ENCODE results near the gene PRR5L. TPM values are rescaled to one million over a fixed set of nuclear protein-coding genes. Genes with fewer than 3 reads are reported as not detected.
A peak's percentile ranks its signal among the peaks of the same experiment; 100 is the strongest.

The PRR5L gene
- total and polyA plus RNA-seq, 9 of the 15 experiments (the other 6 are each of a cell fraction or from before 2014, with no cell fraction given): 0.11 to 0.60 (median 0.36) TPM; not detected in 2

DNA sequence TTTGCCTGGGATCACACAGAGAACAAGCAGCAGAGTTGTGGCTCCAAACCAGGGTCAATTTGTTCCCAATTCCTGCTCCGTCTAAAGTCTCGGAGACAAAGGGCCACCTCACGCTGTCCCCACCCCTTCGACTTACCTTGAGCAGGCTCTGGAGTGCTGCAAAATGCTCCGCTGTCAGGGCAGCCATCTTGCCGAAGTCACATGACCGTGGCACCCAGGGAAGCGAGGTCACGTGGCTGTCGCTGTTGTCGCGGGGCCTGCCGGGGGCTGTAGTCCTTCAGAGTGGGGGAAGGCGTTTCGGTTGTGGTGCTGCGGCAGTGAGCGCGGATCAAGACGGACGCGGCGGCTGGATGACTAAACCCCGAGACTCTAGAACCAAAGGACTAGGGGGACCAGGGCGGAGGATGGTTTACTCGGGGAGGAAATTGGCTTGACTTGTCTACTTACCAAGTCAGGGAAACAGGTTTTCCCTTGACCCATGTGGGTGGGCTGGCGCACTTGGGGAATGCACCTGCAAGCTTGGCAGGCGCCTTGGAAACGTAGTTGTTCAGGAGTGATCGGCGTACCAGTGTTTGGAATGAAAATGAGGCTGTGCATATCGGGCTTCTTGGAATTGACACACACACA lies 6.7 kb upstream of the PRR5L start, which contains the start of gene COMMD9 (continued):
- TF ChIP-seq, protein P1, sequence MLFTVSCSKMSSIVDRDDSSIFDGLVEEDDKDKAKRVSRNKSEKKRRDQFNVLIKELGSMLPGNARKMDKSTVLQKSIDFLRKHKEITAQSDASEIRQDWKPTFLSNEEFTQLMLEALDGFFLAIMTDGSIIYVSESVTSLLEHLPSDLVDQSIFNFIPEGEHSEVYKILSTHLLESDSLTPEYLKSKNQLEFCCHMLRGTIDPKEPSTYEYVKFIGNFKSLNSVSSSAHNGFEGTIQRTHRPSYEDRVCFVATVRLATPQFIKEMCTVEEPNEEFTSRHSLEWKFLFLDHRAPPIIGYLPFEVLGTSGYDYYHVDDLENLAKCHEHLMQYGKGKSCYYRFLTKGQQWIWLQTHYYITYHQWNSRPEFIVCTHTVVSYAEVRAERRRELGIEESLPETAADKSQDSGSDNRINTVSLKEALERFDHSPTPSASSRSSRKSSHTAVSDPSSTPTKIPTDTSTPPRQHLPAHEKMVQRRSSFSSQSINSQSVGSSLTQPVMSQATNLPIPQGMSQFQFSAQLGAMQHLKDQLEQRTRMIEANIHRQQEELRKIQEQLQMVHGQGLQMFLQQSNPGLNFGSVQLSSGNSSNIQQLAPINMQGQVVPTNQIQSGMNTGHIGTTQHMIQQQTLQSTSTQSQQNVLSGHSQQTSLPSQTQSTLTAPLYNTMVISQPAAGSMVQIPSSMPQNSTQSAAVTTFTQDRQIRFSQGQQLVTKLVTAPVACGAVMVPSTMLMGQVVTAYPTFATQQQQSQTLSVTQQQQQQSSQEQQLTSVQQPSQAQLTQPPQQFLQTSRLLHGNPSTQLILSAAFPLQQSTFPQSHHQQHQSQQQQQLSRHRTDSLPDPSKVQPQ (CRISPR knock-in tag; IDR thresholded peaks at IDR 0.05; ENCODE audit: borderline replicate concordance): no peak; the same call in 1 of the 2 replicates
- TF ChIP-seq ZNF232 (CRISPR knock-in tag; IDR thresholded peaks at IDR 0.05) (no peak), MEIS2 (IDR thresholded peaks at IDR 0.05; ENCODE audit: partially characterized antibody) (peak; percentile 47), ADNP (tag; IDR thresholded peaks at IDR 0.05) (no peak), MAZ (CRISPR knock-in tag; conservative IDR thresholded peaks at IDR 0.05 in 1 of 2, IDR thresholded peaks at IDR 0.05 in 1 of 2) (peak; percentile 58 to 79; a peak in 3 of 4 replicates), TRIM28 (IDR thresholded peaks at IDR 0.05) (no peak), L3MBTL2 (IDR thresholded peaks at IDR 0.05) (peak; percentile 55; the same call in 1 of the 2 replicates), POLR2G (IDR thresholded peaks at IDR 0.05; ENCODE audit: low read depth, low read length) (peak; percentile 80), POU5F1 (IDR thresholded peaks at IDR 0.05; ENCODE audit: borderline replicate concordance, low read depth, low read length, partially characterized antibody) (peak; percentile 64), MYC (IDR thresholded peaks at IDR 0.05; ENCODE audit: low read depth, low read length) (peak; percentile 34; the same call in 1 of the 2 replicates), MYC (CRISPR knock-in tag; IDR thresholded peaks at IDR 0.05; ENCODE audit: borderline replicate concordance, low read depth) (no peak), HDAC1 (IDR thresholded peaks at IDR 0.05) (peak in 1 of 2 experiments; percentile 99; a peak in 2 of 4 replicates), ELF1 (tag; IDR thresholded peaks at IDR 0.05) (0 out of 2 replicates have a peak, but pooled peaks have one; percentile 55), ARNT (IDR thresholded peaks at IDR 0.05) (peak in 1 of 2 experiments; percentile 70; a peak in 1 of 4 replicates)
- TF ChIP-seq, protein P2, sequence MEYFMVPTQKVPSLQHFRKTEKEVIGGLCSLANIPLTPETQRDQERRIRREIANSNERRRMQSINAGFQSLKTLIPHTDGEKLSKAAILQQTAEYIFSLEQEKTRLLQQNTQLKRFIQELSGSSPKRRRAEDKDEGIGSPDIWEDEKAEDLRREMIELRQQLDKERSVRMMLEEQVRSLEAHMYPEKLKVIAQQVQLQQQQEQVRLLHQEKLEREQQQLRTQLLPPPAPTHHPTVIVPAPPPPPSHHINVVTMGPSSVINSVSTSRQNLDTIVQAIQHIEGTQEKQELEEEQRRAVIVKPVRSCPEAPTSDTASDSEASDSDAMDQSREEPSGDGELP (CRISPR knock-in tag; IDR thresholded peaks at IDR 0.05; ENCODE audit: borderline replicate concordance): peak; percentile 80
- TF ChIP-seq, protein P3, sequence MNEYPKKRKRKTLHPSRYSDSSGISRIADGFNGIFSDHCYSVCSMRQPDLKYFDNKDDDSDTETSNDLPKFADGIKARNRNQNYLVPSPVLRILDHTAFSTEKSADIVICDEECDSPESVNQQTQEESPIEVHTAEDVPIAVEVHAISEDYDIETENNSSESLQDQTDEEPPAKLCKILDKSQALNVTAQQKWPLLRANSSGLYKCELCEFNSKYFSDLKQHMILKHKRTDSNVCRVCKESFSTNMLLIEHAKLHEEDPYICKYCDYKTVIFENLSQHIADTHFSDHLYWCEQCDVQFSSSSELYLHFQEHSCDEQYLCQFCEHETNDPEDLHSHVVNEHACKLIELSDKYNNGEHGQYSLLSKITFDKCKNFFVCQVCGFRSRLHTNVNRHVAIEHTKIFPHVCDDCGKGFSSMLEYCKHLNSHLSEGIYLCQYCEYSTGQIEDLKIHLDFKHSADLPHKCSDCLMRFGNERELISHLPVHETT (CRISPR knock-in tag; conservative IDR thresholded peaks at IDR 0.05 in 1 of 2, IDR thresholded peaks at IDR 0.05 in 1 of 2): peak in 1 of 2 experiments; percentile 71; a peak in 1 of 4 replicates
- TF ChIP-seq, protein P4, sequence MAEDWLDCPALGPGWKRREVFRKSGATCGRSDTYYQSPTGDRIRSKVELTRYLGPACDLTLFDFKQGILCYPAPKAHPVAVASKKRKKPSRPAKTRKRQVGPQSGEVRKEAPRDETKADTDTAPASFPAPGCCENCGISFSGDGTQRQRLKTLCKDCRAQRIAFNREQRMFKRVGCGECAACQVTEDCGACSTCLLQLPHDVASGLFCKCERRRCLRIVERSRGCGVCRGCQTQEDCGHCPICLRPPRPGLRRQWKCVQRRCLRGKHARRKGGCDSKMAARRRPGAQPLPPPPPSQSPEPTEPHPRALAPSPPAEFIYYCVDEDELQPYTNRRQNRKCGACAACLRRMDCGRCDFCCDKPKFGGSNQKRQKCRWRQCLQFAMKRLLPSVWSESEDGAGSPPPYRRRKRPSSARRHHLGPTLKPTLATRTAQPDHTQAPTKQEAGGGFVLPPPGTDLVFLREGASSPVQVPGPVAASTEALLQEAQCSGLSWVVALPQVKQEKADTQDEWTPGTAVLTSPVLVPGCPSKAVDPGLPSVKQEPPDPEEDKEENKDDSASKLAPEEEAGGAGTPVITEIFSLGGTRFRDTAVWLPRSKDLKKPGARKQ (CRISPR knock-in tag; IDR thresholded peaks at IDR 0.05): no peak
- TF ChIP-seq, protein P5, sequence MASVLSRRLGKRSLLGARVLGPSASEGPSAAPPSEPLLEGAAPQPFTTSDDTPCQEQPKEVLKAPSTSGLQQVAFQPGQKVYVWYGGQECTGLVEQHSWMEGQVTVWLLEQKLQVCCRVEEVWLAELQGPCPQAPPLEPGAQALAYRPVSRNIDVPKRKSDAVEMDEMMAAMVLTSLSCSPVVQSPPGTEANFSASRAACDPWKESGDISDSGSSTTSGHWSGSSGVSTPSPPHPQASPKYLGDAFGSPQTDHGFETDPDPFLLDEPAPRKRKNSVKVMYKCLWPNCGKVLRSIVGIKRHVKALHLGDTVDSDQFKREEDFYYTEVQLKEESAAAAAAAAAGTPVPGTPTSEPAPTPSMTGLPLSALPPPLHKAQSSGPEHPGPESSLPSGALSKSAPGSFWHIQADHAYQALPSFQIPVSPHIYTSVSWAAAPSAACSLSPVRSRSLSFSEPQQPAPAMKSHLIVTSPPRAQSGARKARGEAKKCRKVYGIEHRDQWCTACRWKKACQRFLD (CRISPR knock-in tag; IDR thresholded peaks at IDR 0.05): 0 out of 2 replicates have a peak, but pooled peaks have one; percentile 55

All from K562 (cell line).